GM18868 (cell line): ENCODE measurements around the gene EFNA5.
"Not testable (repeated sequence)": the region's sequence is repeated elsewhere in the genome, so short reads cannot be mapped to it uniquely, and the experiment has no call there.

Experiments used
- ATAC-seq: cut with Tn5 transposase; IDR thresholded peaks from one replicate; pipeline ENCODE4 v1.9.1; 2021; ENCODE audit warnings: mild to moderate bottlenecking, moderate library complexity; ENCODE audit not compliant: unreplicated experiment

EFNA5 gene

DNA sequence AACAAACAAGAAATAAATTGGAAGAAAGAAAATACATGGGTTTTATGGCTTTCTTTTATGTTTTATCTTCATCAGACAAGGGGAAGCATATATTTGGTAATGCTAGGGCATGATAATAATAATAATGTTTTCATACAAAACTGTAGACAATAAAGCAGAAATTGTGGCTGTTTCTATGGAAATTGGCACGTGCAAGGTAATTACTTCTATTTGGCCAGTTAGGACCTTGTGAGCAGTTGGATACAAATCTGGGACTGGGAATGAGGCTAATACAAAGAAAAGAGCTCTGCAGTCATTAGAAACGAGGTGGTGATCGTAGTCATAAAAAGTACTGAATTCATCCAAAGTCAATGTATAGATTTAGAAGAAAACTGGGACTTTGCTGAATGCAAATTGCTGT lies 233.6 kb downstream of the EFNA5 start:
- no peak for ATAC-seq

DNA sequence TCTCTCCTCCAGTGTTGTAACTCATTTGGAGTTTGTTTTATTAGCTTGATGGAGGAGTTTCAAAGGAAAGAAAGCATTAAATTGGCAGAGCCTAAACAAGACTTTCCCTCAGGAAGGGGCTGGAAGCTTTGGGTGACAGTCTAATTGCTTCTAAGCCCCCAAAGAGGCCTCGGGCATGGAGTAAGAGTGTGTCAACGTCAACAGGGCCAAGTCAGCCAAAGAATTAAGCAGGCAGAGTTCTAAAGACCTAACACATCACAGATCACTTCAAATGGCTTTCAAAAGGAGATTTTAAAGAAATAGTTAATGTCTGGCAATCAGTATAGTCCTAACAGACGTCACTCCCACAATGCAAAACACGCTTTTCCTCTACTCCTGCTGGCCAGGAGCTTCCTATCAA lies 234.5 kb downstream of the EFNA5 start:
- no peak for ATAC-seq

DNA sequence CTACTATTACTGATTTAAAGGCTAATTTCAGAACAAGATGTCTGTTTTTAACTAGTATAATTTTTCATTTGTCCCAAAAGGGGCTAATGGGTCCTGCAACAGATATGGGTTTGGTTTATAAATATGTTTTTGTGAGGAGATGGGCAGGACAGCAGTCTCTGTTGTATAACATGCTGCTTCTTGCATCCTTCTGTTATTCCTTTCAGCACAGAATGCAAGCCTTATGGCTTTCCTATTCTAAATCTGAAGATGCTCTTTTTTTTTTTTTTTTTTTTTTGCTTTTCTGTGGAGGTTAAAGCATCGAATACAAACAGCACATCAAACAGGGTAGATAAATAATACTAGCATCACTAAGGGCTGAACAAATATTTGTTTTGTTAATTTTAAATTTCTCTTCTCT lies 235.7 kb downstream of the EFNA5 start:
- no peak for ATAC-seq

DNA sequence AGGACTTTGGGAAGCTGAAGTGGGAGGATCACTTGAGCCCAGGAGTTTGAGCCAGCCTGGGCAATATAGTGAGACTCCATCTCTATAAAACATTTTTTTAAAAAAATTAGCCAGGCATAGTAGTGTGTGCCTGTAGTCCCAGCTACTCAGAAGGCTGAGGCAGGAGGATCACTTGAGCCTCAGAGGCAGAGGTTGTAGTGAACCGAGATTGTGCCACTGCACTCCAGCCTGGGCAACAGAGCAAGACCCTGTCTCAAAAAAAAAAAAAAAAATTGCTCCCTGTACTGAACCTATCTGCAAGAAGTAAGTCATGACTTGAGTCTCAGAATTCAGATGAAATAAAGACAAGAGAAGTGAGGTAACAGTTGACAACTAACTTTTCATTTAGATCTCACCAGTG lies 237.1 kb downstream of the EFNA5 start:
- ATAC-seq, result not testable (repeated sequence)

DNA sequence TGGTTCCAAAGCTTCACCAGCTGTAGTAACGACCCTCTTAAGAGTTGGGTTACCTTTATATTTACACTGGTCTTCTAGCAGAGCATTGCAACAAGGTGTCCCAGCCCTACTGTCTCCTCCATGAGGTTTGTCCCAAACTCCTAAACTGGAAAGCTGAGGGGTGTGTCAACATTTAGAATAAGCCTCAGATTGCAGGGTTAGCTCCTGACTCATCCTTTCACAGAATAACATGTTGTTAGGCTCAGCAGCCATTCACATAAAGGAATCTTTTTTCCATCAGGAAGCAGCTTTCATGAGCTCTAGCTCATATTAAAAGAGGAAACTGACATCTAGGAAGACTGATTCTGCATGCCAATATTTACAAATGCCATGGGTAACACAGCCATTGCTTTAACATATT lies 238.7 kb downstream of the EFNA5 start:
- ATAC-seq, result no peak

DNA sequence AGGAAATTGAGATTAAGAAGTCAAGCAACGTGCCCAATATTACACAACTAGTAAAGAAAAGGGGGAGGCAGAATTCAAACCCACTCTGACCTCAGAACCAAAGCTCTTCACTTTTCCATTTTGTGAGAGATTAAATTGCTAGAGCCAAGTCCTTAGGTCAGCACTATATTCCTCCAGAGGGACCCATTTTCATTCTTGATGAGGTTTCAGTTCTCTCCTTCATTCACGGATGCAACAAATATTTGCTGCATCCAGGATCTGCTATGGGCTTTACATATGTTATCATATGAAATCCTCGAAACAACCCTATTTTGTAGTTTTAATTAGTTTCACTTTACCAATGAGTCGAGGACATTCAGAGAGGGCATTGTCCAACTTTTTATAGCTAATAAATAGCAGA lies 239.2 kb downstream of the EFNA5 start:
- ATAC-seq, result no peak

DNA sequence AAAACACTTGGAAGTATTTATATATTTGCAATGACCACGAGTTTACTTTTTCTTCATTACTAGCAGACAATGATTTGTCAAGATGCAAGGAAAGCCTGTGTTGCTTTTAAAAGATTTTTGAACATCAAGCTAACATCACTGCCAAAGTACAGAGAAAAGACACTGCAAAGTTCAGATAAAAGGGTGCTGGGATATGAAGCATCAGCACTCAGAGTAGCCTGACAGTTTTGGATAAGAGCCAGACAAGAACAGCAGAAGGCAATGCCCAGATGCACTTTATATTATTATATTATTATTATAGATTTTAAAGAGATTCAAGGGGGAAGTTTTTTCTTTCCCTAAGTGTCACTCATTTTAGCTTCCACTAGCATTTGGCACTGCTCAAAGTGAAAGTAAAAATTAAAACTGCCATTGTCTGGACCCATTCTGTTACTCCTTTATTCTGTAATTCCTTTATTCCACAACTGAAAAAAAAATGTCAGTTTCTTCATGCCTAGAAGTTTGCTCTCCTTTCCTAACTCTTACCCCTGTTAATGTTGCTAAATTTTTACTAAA lies 240.6 kb downstream of the EFNA5 start:
- no peak for ATAC-seq

DNA sequence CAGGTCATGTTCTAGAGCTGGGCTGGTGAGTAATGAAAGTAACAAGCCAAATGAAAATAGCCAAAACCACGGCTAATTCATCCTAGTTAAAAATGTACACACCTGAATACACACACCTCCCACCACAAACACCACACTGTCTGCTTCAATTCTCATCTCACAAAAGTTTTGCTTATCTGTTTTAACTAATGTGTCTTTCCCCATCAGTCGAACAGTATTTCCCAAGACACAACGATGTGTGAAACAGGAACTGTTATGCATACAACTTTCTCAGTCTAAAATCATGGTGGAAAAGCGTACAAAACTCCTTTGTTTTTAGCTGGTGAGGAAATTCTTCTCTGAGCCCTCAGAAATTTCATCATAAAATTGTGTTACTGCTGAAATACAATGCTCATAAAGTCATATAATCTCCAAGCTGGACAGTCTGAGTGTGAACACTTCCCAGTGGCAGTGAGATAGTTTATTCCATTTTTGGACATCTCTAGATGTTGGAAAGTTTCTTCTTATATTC lies 242.4 kb downstream of the EFNA5 start:
- peak; percentile 68 for ATAC-seq

DNA sequence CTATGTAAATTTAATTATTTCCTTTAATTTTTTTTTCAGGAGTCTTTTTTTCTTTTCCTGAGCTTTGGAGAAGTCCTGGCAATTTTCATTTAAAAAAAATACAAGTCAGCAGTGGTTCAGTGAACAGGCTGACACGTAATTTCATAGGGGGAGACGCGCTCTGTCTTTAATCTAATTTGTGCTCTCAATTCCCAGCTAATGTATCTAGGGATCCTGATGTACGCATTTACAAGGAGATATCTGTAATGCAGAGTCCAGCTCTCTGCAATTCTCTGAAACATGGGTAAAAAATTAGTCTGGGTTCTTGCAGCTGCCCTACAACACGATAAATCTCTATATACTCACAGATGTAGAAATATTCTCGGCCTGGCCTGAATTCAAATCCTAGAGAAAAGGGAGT lies 243.9 kb downstream of the EFNA5 start:
- ATAC-seq, result no peak

DNA sequence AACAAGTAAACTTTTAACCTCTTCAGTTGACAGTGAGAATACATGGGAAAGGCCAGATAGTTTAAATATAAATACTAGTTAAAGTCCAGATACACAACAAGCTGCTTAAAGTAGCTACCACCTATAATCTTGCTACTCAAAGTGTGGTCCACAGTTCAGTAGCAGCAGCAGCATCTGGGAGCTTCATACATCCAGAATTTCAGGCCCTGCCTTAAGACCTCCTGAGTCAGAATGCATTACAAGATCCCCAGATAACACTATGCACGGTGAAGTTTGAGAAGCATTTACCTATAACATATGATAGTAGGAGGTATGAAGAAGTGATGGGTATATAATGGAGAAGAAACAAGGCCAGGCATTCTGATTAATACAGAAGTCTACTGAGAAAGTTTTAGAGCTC lies 244.5 kb downstream of the EFNA5 start:
- no peak for ATAC-seq

DNA sequence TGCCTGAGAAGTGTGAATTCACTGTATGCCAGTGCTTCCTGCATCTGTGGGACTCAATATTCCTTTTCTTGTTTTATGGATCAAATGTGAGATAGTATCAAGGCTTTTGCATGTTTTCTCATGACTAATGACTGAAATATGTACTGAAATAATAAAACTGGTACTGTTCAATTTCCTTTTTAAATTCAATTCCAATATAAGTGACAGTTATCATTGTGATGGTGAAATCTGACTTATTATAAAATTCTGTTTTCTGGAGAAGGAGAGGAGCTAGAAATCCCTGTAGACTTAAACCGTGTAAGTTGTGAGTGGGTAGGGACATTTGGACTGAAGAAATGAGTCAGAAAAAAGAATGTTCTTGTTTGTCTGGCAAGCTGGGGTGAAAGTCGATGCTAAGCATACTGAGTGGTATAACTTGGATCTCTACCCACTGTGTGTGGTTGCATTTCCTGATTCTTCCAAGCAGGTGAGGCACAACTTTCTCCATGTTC lies 245.2 kb downstream of the EFNA5 start:
- ATAC-seq, result no peak

DNA sequence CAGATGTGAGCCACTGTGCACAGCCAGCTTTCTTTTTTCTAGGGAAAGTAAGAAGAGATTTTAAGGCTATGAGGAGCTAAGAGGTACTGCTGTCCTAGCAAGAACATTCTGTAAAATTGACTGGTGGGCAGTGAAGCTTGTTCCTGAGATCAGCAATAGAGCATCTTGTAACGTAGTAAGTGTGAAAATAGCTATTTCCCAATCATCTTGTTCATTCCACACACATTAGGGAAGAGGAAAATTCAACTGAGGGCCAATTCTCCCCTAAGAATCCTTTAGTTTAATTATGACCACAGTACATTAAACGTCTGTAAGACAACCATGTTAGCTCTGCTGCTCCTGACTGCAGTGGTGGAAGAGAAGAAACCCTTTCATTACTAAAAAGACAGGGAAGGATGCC lies 246.2 kb downstream of the EFNA5 start:
- ATAC-seq, result no peak

DNA sequence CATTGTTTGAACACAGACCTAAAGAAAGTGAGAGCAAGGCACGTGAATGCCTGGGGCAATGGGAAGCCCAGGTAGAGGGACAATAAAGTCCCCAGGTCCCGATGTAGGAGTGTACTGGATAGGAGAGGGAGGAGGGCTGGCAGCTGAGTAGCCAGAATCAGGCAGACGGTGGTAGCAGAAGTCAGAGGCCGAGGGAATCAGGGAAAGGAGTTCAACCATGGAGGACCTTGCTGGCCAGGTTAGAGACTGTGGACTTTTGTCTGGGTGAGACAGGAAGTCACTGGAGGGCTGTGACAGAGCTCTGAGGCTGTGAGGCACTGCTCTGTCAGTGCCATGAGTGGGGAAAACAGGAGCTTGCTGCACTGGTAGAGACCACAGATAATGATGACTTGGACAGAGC lies 248.2 kb downstream of the EFNA5 start:
- ATAC-seq, result no peak

DNA sequence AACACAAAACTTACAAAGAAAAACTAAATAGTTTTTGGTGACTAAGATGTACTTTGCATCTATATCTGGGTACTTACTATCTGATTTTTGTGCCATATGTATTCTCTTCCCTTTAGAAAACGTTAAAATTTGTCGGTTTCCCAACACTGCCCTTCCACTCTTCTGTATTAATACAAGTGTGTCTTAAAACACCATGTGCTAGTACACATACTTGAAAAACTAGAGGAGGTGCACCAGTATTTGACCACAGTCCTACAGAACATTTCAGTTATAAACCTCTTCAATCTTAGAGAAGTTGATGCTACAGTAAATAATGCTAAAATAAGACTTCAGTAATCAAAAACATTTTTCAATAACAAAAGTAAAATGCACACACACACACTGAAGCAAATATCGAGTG lies 251.2 kb downstream of the EFNA5 start:
- ATAC-seq, result no peak

DNA sequence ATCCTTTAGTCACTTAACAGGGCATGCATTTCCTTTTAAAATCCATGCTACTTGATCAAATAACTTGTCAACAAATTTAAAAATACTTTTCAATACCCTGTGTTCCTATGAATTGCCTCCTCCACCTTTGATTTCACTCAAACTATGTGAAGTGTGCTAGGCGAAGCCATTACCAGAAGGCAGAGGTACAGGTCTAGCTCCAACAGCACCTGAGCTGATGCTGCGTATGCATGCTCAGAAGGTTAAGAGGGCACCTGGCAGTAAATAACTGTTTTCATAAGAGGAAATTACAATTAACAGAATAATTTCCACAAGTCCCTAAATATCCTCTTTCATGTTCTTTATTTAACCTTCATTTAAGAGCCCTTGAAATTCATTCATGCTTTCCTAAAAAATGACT lies 251.8 kb downstream of the EFNA5 start:
- ATAC-seq, result no peak

DNA sequence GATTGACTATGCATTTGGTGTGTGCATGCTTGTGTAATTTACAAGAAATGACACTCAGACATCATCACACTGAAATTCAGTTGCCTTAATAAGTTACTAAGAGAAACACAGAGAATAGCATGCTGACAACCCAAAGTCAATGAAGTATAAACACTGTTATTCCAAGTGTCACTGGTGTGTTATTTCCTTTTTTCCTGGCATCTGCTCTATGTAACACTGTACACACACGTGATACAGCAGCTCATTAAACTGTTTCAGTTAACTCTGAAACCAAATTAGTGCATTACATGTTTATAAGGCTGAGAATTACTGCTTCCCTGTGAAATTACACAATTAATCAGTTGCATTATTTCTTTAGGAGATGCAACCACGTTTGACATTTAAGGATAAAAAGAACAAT lies 252.7 kb downstream of the EFNA5 start:
- ATAC-seq, result no peak

DNA sequence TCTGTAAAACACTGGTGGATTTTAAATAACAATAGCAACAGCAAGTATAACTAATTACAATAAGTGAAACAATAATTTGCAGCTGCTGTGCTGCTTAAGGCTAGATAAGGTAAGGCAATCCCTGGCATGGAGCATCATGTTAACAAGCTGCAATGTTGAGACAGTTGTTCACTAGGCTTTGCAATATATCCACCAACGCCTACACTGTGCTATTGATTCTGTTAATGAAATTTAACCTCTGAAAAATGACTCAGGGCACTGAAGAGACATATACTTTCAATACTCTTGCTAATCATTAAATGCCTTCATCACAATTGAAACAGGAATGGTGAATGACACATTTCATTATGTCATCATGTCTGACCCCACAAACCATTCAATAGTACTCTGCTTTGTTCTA lies 255.0 kb downstream of the EFNA5 start:
- no peak for ATAC-seq

DNA sequence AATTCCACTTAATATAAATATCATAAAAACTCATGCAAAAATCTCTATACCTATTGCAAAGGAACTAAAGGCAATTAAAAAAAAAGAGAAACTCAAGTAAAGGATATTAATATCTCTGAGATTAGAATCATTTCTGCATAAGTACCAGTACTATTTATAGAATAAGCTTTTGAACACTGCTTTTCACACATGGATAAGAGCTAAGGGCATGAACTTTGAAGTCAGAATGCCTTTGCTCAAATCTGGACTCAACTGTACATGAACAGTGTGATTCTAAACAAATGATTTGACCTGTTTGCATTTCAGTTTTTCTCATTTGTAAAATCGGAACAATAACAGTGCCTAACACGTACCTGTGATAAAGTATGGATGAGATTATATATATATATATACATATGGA lies 255.9 kb downstream of the EFNA5 start:
- ATAC-seq, result peak; percentile 62

DNA sequence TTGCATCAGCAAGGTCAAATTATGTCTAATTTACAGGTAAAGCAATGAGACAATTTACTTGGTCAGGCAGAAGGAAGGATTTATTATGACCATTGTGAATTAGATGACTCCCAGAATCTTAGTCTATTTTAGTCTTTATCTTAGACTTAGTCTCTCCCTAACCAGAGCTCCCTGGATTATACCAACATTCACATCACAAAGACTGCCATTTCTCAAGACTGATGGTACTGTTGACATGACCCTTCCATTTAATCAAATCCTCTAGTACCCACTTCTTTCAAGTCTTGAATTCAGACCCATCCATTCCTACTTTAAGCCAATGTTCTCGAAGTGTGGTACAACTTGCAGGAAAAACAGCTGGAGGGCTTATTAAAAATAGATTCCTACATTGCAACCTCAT lies 257.0 kb downstream of the EFNA5 start:
- no peak for ATAC-seq

DNA sequence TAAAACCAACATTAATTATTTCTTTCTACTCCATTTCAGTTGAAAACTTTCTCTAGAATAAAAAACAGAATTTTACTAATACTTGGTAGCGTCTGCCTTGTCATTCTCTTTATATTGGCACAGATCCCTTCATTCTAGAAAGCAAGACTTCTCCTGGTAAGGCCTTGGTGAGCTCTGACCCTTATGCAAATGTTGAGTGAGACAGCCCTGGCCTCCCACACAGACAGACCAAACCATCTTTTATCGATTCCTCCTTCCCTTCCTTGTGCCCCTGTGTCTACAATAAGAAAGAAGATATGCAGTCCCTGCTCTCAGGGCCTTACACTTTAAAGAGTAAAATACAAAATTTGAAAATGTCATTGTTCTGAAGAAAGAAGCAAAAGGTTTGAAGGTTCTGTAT lies 262.2 kb downstream of the EFNA5 start:
- peak; percentile 49 for ATAC-seq

DNA sequence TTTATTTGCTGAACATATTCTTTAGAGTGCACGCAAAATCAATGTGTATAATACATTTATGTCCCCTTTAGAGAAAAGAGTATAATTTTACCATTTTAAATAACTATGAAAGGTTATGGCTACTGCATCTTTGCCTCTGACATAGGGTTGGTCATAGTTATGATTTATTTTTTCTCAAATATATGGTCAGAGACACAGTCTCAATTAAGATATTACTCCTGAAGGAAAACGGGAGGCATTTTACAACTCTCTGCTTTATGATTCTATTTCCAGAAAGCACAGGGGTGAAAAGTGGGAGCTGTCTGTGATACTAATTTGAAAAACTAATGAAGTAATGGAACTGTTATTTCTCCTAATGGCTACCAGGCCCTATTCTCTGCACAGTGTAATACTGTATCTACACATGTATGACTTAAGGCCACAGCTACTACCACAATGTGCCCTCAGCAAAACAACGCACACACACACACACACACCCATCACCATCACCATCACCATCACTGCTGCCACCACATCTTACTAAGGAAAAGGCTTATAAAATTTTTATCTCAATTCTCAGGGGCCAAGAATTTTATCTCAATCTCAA lies 262.9 kb downstream of the EFNA5 start:
- ATAC-seq, result no peak

DNA sequence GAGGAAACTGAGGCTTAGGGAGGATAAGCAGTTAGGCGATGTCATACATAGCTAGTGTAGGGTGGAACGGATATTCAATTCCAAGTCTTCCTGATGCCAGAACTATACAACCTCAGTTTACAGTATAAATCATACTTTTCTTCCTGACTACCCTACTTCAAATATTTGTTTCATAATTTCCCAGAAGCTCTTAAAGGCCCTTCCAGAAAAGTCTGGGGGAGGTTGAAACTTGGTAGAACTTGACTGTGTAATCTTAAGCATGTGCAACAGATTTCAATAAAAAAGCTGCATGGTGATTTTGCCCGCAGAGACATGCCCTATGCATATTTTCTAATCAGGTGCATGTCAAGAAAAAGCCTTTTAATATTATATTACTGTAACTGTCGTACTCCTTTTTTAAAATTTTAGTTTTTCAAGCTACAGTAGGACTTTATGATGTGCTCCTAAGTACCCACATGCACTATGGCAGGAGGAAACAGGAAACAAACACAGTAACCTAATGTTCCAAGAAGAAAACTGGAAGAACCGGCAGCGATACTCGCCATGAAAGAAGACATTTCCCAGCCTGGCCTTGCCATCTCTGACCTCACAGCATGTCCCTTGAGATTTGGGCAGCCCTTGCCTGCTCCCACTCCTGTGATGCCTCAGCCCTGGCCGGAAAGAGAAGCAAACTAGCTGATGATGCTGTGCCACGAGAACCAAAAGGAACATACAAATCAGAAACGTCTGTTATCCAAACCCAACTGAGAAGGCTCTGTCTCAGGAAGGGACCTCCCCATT lies 266.0 kb downstream of the EFNA5 start:
- no peak for ATAC-seq
